Measurements from ENCODE around the gene ASIC1. TPM values are rescaled to one million over a fixed set of nuclear protein-coding genes. Genes with fewer than 3 reads are reported as not detected.

ASIC1 gene
- total and polyA plus RNA-seq, 8 donors = 0.45 to 3.5 (median 1.2) TPM; not detected in 1

DNA sequence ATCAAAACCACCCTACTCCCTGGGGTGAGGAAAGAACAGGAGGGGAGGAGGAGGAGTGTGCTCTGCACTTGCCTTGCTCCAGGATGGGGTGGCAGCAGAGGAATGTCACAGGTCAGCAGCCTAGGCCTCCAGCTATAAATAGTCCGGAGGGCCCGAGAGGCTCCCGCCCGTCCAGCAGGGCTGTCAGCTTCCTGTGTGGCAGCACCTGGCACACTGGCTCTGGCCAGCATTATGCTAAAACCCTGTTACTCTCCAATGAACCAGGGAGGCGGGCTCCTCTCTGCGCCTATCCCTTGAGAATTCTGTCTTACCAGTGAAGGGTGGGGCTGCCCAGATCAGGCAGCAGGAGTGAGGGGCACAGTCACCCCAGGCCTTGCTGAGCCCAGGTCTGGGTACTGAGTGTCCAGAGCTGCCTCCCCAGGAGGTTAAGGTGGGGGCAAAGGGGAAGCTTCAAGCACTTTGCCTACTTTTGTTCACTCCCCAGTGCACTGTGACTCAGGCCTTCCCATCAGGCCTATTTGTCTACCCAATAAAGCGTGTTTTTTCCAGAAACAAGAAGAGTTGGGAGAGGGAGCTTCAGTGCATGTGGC, 53.5 kb downstream of the ASIC1 start:
- peak; percentile 71 to 78 for DNase-seq
- Histone ChIP-seq H3K4me1 (peaks cover 37 to 56% (median 46%) of the 10 kb centered on the region in 4 donors), H3K27me3 (no peaks in the 10 kb centered on the region), H3K27ac (peak overlapping the region; percentile 79 to 99 (median 94)), H3K36me3 (peaks cover 4 to 11% (median 6%) of the 10 kb centered on the region in 4 donors), H3K4me3 (peak overlapping the region in 3 of 4 donors; percentile 30 to 36 (median 31)), H3K9me3 (no peaks in the 10 kb centered on the region)
- no peak for TF ChIP-seq POLR2AphosphoS5 (IDR thresholded peaks at IDR 0.05)
- intact Hi-C loops (cut with DNase I; ENCODE audit: low total_unique reads) = no loop called here
- WGBS, 5 donors = 18 to 39% (median 24%) methylated on average over 7 of the region's 7 CpGs

DNA sequence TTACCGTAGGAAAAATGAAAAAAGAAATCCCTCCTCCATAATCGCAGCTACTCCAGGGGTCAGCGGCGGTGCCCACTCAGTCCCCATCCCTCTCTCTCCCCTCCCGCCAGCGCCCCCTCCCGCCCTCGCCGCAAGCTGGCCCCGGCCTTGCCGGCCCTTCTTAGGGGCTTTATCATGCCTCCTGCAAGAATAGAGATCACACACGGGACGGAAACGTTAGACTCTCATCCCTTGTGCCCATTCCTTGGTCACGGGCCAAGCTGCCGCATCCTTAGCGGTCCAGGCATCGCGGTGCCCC, 53.9 kb downstream of the ASIC1 start:
- peaks cover 6 to 16% (median 9%) of the 10 kb centered on the region in 4 donors for H3K36me3 ChIP-seq
- peak overlapping the region; percentile 79 to 99 (median 94) for H3K27ac ChIP-seq
- no peaks in the 10 kb centered on the region for H3K9me3 ChIP-seq
- WGBS, 5 donors = 12 to 17% (median 13%) methylated on average over 18 to 19 of the region's 19 CpGs
- TF ChIP-seq, protein P1, sequence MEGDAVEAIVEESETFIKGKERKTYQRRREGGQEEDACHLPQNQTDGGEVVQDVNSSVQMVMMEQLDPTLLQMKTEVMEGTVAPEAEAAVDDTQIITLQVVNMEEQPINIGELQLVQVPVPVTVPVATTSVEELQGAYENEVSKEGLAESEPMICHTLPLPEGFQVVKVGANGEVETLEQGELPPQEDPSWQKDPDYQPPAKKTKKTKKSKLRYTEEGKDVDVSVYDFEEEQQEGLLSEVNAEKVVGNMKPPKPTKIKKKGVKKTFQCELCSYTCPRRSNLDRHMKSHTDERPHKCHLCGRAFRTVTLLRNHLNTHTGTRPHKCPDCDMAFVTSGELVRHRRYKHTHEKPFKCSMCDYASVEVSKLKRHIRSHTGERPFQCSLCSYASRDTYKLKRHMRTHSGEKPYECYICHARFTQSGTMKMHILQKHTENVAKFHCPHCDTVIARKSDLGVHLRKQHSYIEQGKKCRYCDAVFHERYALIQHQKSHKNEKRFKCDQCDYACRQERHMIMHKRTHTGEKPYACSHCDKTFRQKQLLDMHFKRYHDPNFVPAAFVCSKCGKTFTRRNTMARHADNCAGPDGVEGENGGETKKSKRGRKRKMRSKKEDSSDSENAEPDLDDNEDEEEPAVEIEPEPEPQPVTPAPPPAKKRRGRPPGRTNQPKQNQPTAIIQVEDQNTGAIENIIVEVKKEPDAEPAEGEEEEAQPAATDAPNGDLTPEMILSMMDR (IDR thresholded peaks at IDR 0.05) = peak in 1 of 7 experiments; percentile 79
- TF ChIP-seq POLR2AphosphoS5 (IDR thresholded peaks at IDR 0.05) (no peak), EP300 (IDR thresholded peaks at IDR 0.05) (no peak)
- H3K4me1 ChIP-seq = peaks cover 37 to 61% (median 49%) of the 10 kb centered on the region in 4 donors
- DNase-seq = no peak
- intact Hi-C loops (cut with DNase I; ENCODE audit: low total_unique reads) = no loop called here
- peak overlapping the region; percentile 20 to 36 (median 30) for H3K4me3 ChIP-seq
- H3K27me3 ChIP-seq = no peaks in the 10 kb centered on the region

DNA sequence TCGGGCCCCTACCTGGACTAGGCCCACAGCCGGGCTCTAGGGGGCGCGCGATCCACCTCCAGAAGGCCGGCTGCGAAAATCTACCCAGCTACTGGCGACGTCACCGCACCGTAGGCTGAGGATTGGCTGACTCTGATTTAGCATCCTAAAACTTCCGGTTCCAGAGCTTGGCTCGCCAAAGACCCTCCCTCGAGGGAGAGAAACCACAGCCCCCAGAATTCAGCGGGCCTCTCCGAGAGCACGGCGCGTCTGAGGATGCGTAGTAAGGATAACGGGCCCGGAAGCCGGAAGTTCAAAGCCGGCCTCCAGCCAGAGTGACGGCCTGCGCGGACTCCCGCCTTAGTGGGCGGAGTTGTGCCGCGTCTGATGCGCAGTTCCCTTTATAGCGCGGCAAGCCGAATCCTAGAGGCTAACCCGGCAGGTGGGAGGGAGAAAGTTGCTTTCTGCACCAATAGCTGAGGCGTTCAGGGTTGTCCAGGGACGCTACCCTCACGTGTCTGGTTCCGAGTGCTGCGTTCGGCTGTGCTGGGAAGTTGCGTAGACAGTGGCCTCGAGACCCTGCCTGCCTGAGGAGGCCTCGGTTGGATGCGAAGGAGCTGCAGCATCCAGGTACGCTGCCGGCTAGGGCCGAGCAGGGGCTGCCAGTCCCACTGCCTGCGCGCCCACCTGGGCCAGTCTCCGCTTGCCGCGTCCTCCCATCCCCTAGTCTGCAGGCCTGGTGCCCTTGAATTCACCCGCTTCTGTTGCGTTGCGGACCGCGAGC, 54.5 kb downstream of the ASIC1 start, which contains the start of gene COX14:
TSS of gene COX14 (plus strand) at position 544 of the 763 bp plus-strand sequence. CDS start 7,808 bp downstream, outside the sequence.
- Histone ChIP-seq H3K9me3 (no peaks in the 10 kb centered on the region), H3K27me3 (no peaks in the 10 kb centered on the region), H3K27ac (peak within 1 kb of the TSS; percentile 94 to 99 (median 97)), H3K4me1 (peaks cover 37 to 66% (median 54%) of the 10 kb centered on the region in 4 donors), H3K36me3 (peaks cover 6 to 21% (median 15%) of the 10 kb centered on the region in 4 donors), H3K4me3 (peak within 1 kb of the TSS; percentile 65 to 89 (median 84))
- DNase-seq = peak; percentile 99 to 100
- 0% methylated on average over 41 to 59 of the region's 59 CpGs for WGBS, 5 donors
- TF ChIP-seq, protein P1 (IDR thresholded peaks at IDR 0.05) = peak in 4 of 7 experiments; percentile 83 to 95 (median 92)
- TF ChIP-seq POLR2A (IDR thresholded peaks at IDR 0.05) (peak in 2 of 4 donors; percentile 78 to 90), EP300 (IDR thresholded peaks at IDR 0.05) (peak; percentile 71), POLR2AphosphoS5 (IDR thresholded peaks at IDR 0.05) (peak; percentile 98 to 99 (median 99))
- intact Hi-C loops (cut with DNase I; ENCODE audit: low total_unique reads) = no loop called here

DNA sequence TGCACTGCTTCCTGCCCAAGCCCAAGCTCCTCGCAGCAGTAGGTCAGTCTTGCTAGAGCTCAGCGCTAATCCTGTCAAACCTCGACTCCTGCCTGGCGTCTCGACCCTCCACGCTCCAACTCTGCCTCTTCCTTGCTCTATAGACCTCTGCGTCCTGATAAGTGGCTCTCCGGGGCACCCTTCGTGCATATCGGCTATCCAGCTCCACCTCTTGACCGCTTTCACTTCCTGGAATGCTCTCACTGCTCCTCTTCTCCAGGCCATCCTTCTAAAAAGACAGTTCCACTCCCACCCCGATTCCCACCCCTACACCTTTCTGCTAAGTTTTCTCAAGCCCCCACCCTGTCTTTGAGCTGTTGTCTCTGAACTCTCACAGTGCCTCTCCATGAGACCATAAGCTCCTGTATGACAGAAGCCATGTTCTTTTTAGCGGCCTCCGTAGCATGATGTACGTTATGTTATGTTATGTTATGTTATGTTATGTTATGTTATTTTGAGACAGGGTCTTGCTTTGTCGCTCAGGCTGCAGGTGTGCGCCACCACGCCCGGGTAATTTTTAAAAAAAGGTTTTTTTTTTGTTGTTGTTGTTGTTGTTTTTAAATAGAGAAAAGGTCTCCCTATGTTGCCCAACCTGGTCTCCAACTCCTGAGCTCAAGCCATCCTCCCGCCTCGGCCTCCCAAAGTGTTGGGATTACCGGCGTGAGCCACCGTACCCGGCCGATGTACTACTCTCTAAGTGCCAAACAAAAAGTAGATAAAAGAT, 55.2 kb downstream of the ASIC1 start:
- peak overlapping the region; percentile 65 to 89 (median 84) for H3K4me3 ChIP-seq
- TF ChIP-seq POLR2AphosphoS5 (IDR thresholded peaks at IDR 0.05) (no peak), EP300 (IDR thresholded peaks at IDR 0.05) (no peak), POLR2A (IDR thresholded peaks at IDR 0.05) (no peak)
- TF ChIP-seq, protein P1 (IDR thresholded peaks at IDR 0.05) = no peak
- peak overlapping the region; percentile 94 to 99 (median 97) for H3K27ac ChIP-seq
- peaks cover 6 to 21% (median 18%) of the 10 kb centered on the region in 4 donors for H3K36me3 ChIP-seq
- H3K4me1 ChIP-seq = peaks cover 37 to 73% (median 61%) of the 10 kb centered on the region in 4 donors
- intact Hi-C loops (cut with DNase I; ENCODE audit: low total_unique reads) = no loop called here
- H3K27me3 ChIP-seq = no peaks in the 10 kb centered on the region
- DNase-seq = peak in 1 of 2 donors; percentile 41
- WGBS, 5 donors = 7 to 14% (median 12%) methylated on average over 26 of the region's 26 CpGs
- H3K9me3 ChIP-seq = no peaks in the 10 kb centered on the region

Data from stomach (tissue), 9 donors.